Neural crest cell (in vitro differentiated cells): ENCODE data around the gene PACS1. TPM values are rescaled to one million over a fixed set of nuclear protein-coding genes. Genes with fewer than 3 reads are reported as not detected.

Source experiments
- DNase-seq: peaks from one replicate; pipeline ENCODE4 v3.0.0; 2021; ENCODE audit warnings: low read depth, mixed read lengths, low spot score
- H3K27ac Mint-ChIP-seq: one replicate; pipeline ENCODE4 v1.8.0; 2021; ENCODE audit warnings: mild to moderate bottlenecking, mixed read lengths; ENCODE audit not compliant: unreplicated experiment
- H3K27me3 Mint-ChIP-seq: 2 replicates; pipeline ENCODE4 v1.8.0; 2021; ENCODE audit warnings: low read depth, mild to moderate bottlenecking, mixed read lengths
- H3K36me3 Mint-ChIP-seq: 2 replicates; pipeline ENCODE4 v1.8.0; 2021; ENCODE audit warnings: low read depth, mild to moderate bottlenecking, mixed read lengths
- H3K4me1 Mint-ChIP-seq: 2 replicates; pipeline ENCODE4 v1.8.0; 2021; ENCODE audit warnings: mixed read lengths
- H3K4me3 Mint-ChIP-seq: one replicate; pipeline ENCODE4 v1.8.0; 2021; ENCODE audit warnings: mild to moderate bottlenecking, mixed read lengths
- H3K9me3 Mint-ChIP-seq: 2 replicates; pipeline ENCODE4 v1.8.0; 2021; ENCODE audit warnings: mixed read lengths
- CTCF ChIP-seq: fragments of 200-600 bp; sonication (generic); conservative IDR thresholded peaks from 2 replicates; pipeline ENCODE4 v1.5.0; 2021; ENCODE audit warnings: antibody characterized with exemption, mild to moderate bottlenecking
- total RNA-seq: library from RNA; stranded (reverse); gene quantifications from 2 replicates; pipeline ENCODE4 v1.2.1, GENCODE V29; 2021

The PACS1 gene
- total RNA-seq, 1 donor from 2014 or later = 54.3 TPM

DNA sequence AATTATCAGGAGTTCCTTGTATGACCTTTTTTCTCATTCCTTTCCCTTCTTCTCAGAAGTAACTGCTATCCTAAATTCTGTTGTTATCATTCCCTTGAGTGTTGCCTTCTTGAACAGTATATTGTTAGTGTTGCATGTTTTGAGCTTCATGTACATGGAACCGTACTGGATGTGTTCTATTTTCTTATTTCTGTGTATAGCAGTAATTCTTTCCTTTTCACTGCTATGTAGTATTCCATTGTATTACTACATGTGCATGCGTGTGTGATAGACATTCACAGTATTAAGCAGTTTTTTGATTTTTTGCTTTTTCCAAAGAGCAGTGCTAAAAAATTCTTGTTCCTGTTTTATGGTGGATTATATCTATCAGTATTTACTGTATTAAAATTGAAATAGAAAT, 108.1 kb downstream of the PACS1 start:
- Mint-ChIP-seq H3K4me1 (no peaks in the 10 kb centered on the region), H3K36me3 (no peaks in the 10 kb centered on the region)

GRCh38 chr11:66178871-66179270, 108.8 kb downstream of the PACS1 start:
- DNase-seq = no peak
- no peaks in the 10 kb centered on the region for H3K36me3 Mint-ChIP-seq
- no peak for TF ChIP-seq CTCF
- no peak overlapping the region for H3K27ac Mint-ChIP-seq
- H3K4me3 Mint-ChIP-seq = no peak overlapping the region
- no peaks in the 10 kb centered on the region for H3K4me1 Mint-ChIP-seq
- no peaks in the 10 kb centered on the region for H3K27me3 Mint-ChIP-seq
- no peaks in the 10 kb centered on the region for H3K9me3 Mint-ChIP-seq

More for the DNA sequence above, 108.1 kb downstream of the PACS1 start:
- Mint-ChIP-seq H3K27ac (no peak overlapping the region), H3K27me3 (no peaks in the 10 kb centered on the region), H3K9me3 (no peaks in the 10 kb centered on the region), H3K4me3 (no peak overlapping the region)
- TF ChIP-seq CTCF = no peak
- DNase-seq = no peak

- Mint-ChIP-seq H3K27me3 (no peaks in the 10 kb centered on the region), H3K4me1 (no peaks in the 10 kb centered on the region), H3K4me3 (no peak overlapping the region), H3K9me3 (no peaks in the 10 kb centered on the region), H3K27ac (no peak overlapping the region), H3K36me3 (no peaks in the 10 kb centered on the region)
- DNase-seq = no peak
- TF ChIP-seq CTCF = no peak
Measured at GRCh38 chr11:66181632-66182315, 111.7 kb downstream of the PACS1 start.

GRCh38 chr11:66183494-66184048, 113.5 kb downstream of the PACS1 start:
- no peaks in the 10 kb centered on the region for H3K4me1 Mint-ChIP-seq
- peaks cover 2% of the 10 kb centered on the region for H3K36me3 Mint-ChIP-seq
- DNase-seq = no peak
- no peaks in the 10 kb centered on the region for H3K27me3 Mint-ChIP-seq
- TF ChIP-seq CTCF = no peak
- H3K9me3 Mint-ChIP-seq = no peaks in the 10 kb centered on the region
- H3K27ac Mint-ChIP-seq = no peak overlapping the region
- no peak overlapping the region for H3K4me3 Mint-ChIP-seq

GRCh38 chr11:66184728-66185127, 114.7 kb downstream of the PACS1 start:
- Mint-ChIP-seq H3K36me3 (peaks cover 2% of the 10 kb centered on the region), H3K9me3 (no peaks in the 10 kb centered on the region), H3K4me3 (no peak overlapping the region), H3K27ac (no peak overlapping the region), H3K4me1 (no peaks in the 10 kb centered on the region), H3K27me3 (no peaks in the 10 kb centered on the region)
- DNase-seq = no peak
- TF ChIP-seq CTCF = no peak
